Measurements from ENCODE around the gene DOCK1.

DNA sequence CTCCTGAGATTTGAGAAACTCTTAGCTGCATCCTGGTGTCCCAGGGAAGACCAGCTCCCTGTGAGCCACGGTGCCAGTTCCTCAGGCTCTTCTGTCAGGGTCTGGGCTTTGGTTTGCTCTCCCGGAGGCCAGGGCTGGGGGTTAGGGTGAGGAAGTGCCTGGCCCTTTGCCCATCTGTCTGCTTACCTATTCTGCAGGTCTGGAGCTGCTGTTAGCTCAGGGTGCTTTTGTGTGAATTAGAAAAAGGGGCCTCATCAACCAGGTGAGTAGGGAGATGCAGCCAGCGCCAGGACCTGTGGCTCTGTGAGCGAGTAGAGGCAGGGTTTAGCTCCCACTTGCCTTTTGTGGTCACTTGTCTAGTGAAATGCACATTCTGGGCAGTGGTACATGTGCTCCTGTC lies 109.4 kb downstream of the DOCK1 start:
- no peak for TF ChIP-seq POLR2AphosphoS5 (IDR thresholded peaks at IDR 0.05; ENCODE audit: low read depth, low read length)
- no peak for TF ChIP-seq POU2F2 (IDR thresholded peaks at IDR 0.05; ENCODE audit: low read depth, low read length)
- TF ChIP-seq POLR2A (IDR thresholded peaks at IDR 0.05; ENCODE audit: low read depth, low read length), result no peak
- no peak for TF ChIP-seq TAF1 (IDR thresholded peaks at IDR 0.05; ENCODE audit: low read depth, low read length)

Data from GM12891 (cell line).